H9 (cell line): ENCODE measurements around the gene ABLIM1. TPM values are rescaled to one million over a fixed set of nuclear protein-coding genes. Genes with fewer than 3 reads are reported as not detected.

Source experiments
- DNase-seq: peaks from one replicate; pipeline ENCODE4 v3.0.0-alpha.2; 2017
- H2AFZ ChIP-seq: one replicate; pipeline ENCODE4 v1.6.1; 2013; ENCODE audit warnings: mild to moderate bottlenecking, low read length, control low read depth, moderate library complexity
- H2AK5ac ChIP-seq: 2 replicates; pipeline ENCODE4 v1.6.1; 2013; ENCODE audit warnings: low read length, control low read depth, mixed read lengths; ENCODE audit not compliant: insufficient read length
- H2BK120ac ChIP-seq: one replicate; pipeline ENCODE4 v1.6.1; 2013; ENCODE audit warnings: low read depth, mild to moderate bottlenecking, low read length, control low read depth, inconsistent platforms; ENCODE audit not compliant: poor library complexity, severe bottlenecking
- H2BK12ac ChIP-seq: 2 replicates; pipeline ENCODE4 v1.6.1; 2013; ENCODE audit warnings: low read length, control low read depth, mixed read lengths, low read depth; ENCODE audit not compliant: insufficient read length
- H2BK15ac ChIP-seq: 2 replicates; pipeline ENCODE4 v1.6.1; 2013; ENCODE audit warnings: low read depth, low read length, control low read depth
- H2BK20ac ChIP-seq: one replicate; pipeline ENCODE4 v1.6.1; 2013; ENCODE audit warnings: low read depth, mild to moderate bottlenecking, low read length, control low read depth, inconsistent platforms; ENCODE audit not compliant: poor library complexity, severe bottlenecking
- H2BK5ac ChIP-seq: 2 replicates; pipeline ENCODE4 v1.6.1; 2013; ENCODE audit warnings: low read length, control low read depth, mixed read lengths; ENCODE audit not compliant: insufficient read length
- H3K14ac ChIP-seq: 2 replicates; pipeline ENCODE4 v1.6.1; 2013; ENCODE audit warnings: low read length, control low read depth; ENCODE audit not compliant: insufficient read depth
- H3K18ac ChIP-seq: 2 replicates; pipeline ENCODE4 v1.6.1; 2013; ENCODE audit warnings: low read depth, mild to moderate bottlenecking, mixed read lengths, low read length, control low read depth; ENCODE audit not compliant: insufficient read length
- H3K23ac ChIP-seq: 2 replicates; pipeline ENCODE4 v1.6.1; 2013; ENCODE audit warnings: low read length, control low read depth, mixed read lengths, low read depth; ENCODE audit not compliant: insufficient read length
- H3K23me2 ChIP-seq: 2 replicates; pipeline ENCODE4 v1.6.1; 2013; ENCODE audit warnings: low read depth, mild to moderate bottlenecking, mixed read lengths, low read length, control low read depth; ENCODE audit not compliant: insufficient read length, poor library complexity, severe bottlenecking
- H3K27ac ChIP-seq: 2 replicates; pipeline ENCODE4 v1.5.1; 2013; ENCODE audit warnings: low read length, control low read depth, mixed read lengths, low read depth; ENCODE audit not compliant: insufficient read length
- H3K27me3 ChIP-seq: 2 replicates; pipeline ENCODE4 v1.6.1; 2013; ENCODE audit warnings: low read length, control low read depth, inconsistent platforms; ENCODE audit not compliant: insufficient read depth
- H3K4ac ChIP-seq: 2 replicates; pipeline ENCODE4 v1.6.1; 2013; ENCODE audit warnings: low read depth, mild to moderate bottlenecking, control low read depth, inconsistent platforms, low read length, moderate library complexity
- H3K4me1 ChIP-seq: 2 replicates; pipeline ENCODE4 v1.6.1; 2013; ENCODE audit warnings: low read length, control low read depth, inconsistent platforms; ENCODE audit not compliant: insufficient read depth
- H3K4me2 ChIP-seq: 2 replicates; pipeline ENCODE4 v1.6.1; 2013; ENCODE audit warnings: low read length, control low read depth, mixed read lengths; ENCODE audit not compliant: insufficient read length, insufficient read depth
- H3K56ac ChIP-seq: 2 replicates; pipeline ENCODE4 v1.6.1; 2013; ENCODE audit warnings: low read depth, mild to moderate bottlenecking, mixed read lengths, low read length, control low read depth; ENCODE audit not compliant: insufficient read length
- H3K79me1 ChIP-seq: 2 replicates; pipeline ENCODE4 v1.6.1; 2013; ENCODE audit warnings: low read depth, mild to moderate bottlenecking, moderate library complexity, low read length, control low read depth, inconsistent platforms; ENCODE audit not compliant: insufficient read depth, poor library complexity, severe bottlenecking
- H3K79me2 ChIP-seq: 2 replicates; pipeline ENCODE4 v1.6.1; 2013; ENCODE audit warnings: low read length, control low read depth, inconsistent platforms; ENCODE audit not compliant: insufficient read depth
- H3K9ac ChIP-seq: 2 replicates; pipeline ENCODE4 v1.6.1; 2013; ENCODE audit warnings: low read length, control low read depth, mixed read lengths; ENCODE audit not compliant: insufficient read length; ENCODE audit errors: extremely low read depth
- H3K9me3 ChIP-seq: one replicate; pipeline ENCODE4 v1.6.1; 2013; ENCODE audit warnings: low read depth, low read length, inconsistent platforms; ENCODE audit not compliant: control insufficient read depth
- H3T11ph ChIP-seq: one replicate; pipeline ENCODE4 v1.6.1; 2013; ENCODE audit warnings: mild to moderate bottlenecking, low read length, control low read depth, inconsistent platforms
- H4K20me1 ChIP-seq: one replicate; pipeline ENCODE4 v1.6.1; 2013; ENCODE audit not compliant: control insufficient read depth, insufficient read length, insufficient read depth
- H4K5ac ChIP-seq: 2 replicates; pipeline ENCODE4 v1.6.1; 2013; ENCODE audit warnings: low read depth, mild to moderate bottlenecking, mixed read lengths, low read length, control low read depth; ENCODE audit not compliant: insufficient read length
- H4K8ac ChIP-seq: replicated peaks from 2 replicates; pipeline ENCODE4 v1.6.1; 2013; ENCODE audit warnings: low read length, control low read depth, mixed read lengths, low read depth; ENCODE audit not compliant: insufficient read length
- H4K91ac ChIP-seq: 2 replicates; pipeline ENCODE4 v1.6.1; 2013; ENCODE audit warnings: low read depth, mild to moderate bottlenecking, moderate library complexity, mixed read lengths, low read length, control low read depth; ENCODE audit not compliant: insufficient read length
- H3K27ac Mint-ChIP-seq, 3 experiments: 2 replicates in 2 of 3; 3 replicates in 1 of 3; pipeline ENCODE4 v1.8.0; 2020 to 2021; ENCODE audit warnings: mixed read lengths in 3 of 3, mild to moderate bottlenecking in 1 of 3, moderate library complexity in 1 of 3
- H3K27me3 Mint-ChIP-seq: 2 replicates; pipeline ENCODE4 v1.8.0; 2021; ENCODE audit warnings: low read depth, mild to moderate bottlenecking, moderate library complexity, mixed read lengths
- H3K36me3 Mint-ChIP-seq, 3 experiments: 2 replicates in 2 of 3; 3 replicates in 1 of 3; pipeline ENCODE4 v1.8.0; 2020 to 2021; ENCODE audit warnings: low read depth in 3 of 3, mixed read lengths in 3 of 3; ENCODE audit not compliant: insufficient read depth in 1 of 3
- H3K4me1 Mint-ChIP-seq, 2 experiments: 2 replicates each; pipeline ENCODE4 v1.8.0; 2020; ENCODE audit warnings: mixed read lengths in 2 of 2
- H3K4me3 Mint-ChIP-seq, 2 experiments: 2 replicates in 1 of 2; 3 replicates in 1 of 2; pipeline ENCODE4 v1.8.0; 2020 to 2021; ENCODE audit warnings: mild to moderate bottlenecking in 2 of 2, mixed read lengths in 2 of 2, moderate library complexity in 1 of 2
- H3K9me3 Mint-ChIP-seq, 2 experiments: 2 replicates in 1 of 2; 3 replicates in 1 of 2; pipeline ENCODE4 v1.8.0; 2020; ENCODE audit warnings: mild to moderate bottlenecking in 2 of 2, mixed read lengths in 2 of 2, moderate library complexity in 1 of 2
- CTCF ChIP-seq: fragments of 200-600 bp; sonication (generic); conservative IDR thresholded peaks from 3 replicates; pipeline ENCODE4 v1.8.0; 2021; ENCODE audit warnings: antibody characterized with exemption, mild to moderate bottlenecking
- WGBS: extraction: QIAGEN DNeasy Blood & Tissue Kit; methylation state at CpG from one replicate; pipeline ENCODE4 v1.1.7; 2013; ENCODE audit warnings: missing lambda C conversion rate, low lambda C conversion rate, mixed read lengths; ENCODE audit not compliant: insufficient read length; ENCODE audit errors: extremely low coverage; 5-methylcytosine and 5-hydroxymethylcytosine counted together
- total RNA-seq: library from RNA; stranded (reverse); gene quantifications from 2 replicates; pipeline ENCODE4 v1.2.1, GENCODE V29; 2021

ABLIM1 gene
- total RNA-seq, 1 experiment from 2014 or later: 32.1 TPM

DNA sequence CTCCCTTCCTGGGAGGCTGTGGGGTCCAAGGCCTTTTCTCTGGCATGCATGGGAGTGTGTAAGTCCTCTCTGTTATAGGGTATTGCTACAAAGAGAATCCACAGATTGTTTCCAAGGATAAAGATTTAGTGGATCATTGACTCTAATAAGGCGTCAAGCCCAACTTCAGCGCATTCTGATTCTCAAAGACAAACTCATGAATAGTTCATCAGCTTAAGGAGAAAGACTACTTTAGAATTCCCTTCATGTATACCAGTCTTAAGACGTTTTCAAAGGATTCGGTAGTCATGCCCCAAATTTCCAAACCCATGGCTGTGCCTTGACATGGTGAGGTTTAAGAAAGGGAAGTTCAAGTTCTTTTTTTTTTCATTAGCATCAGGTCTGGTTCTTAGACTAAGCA lies 46.6 kb upstream of the ABLIM1 start:
- Mint-ChIP-seq H3K27ac (no peak overlapping the region), H3K9me3 (peaks cover 7 to 8% of the 10 kb centered on the region in 2 experiments; a peak in 4 of 5 replicates), H3K4me1 (peaks cover 5 to 6% of the 10 kb centered on the region in 2 experiments; a peak in 3 of 4 replicates), H3K27me3 (no peaks in the 10 kb centered on the region; the same call in 1 of the 2 replicates), H3K36me3 (peaks cover 0 to 8% (median 0%) of the 10 kb centered on the region in 3 experiments; a peak in 2 of 7 replicates), H3K4me3 (no peak overlapping the region)
- no peak overlapping the region for H2BK20ac ChIP-seq
- no peaks in the 10 kb centered on the region; the same call in 1 of the 2 replicates for H3K4me1 ChIP-seq
- no peaks in the 10 kb centered on the region for H3K79me2 ChIP-seq
- no peak overlapping the region for H2BK12ac ChIP-seq
- H3K9ac ChIP-seq: no peak overlapping the region
- H2BK15ac ChIP-seq: no peak overlapping the region
- no peak overlapping the region for H3K56ac ChIP-seq
- H3K9me3 ChIP-seq: no peaks in the 10 kb centered on the region
- no peak overlapping the region for H4K91ac ChIP-seq
- no peak overlapping the region for H3K14ac ChIP-seq
- no peaks in the 10 kb centered on the region for H3K23me2 ChIP-seq
- no peak for DNase-seq
- no peaks in the 10 kb centered on the region for H3K79me1 ChIP-seq
- TF ChIP-seq CTCF: no peak
- no peak overlapping the region for H4K8ac ChIP-seq
- no peak overlapping the region for H2AFZ ChIP-seq
- no peaks in the 10 kb centered on the region for H3K27me3 ChIP-seq
- no peak overlapping the region for H4K5ac ChIP-seq
- no peaks in the 10 kb centered on the region for H4K20me1 ChIP-seq
- H3K18ac ChIP-seq: no peak overlapping the region
- no peak overlapping the region for H3K4me2 ChIP-seq
- no peak overlapping the region for H2BK5ac ChIP-seq
- no peak overlapping the region for H3K27ac ChIP-seq
- no peak overlapping the region for H3T11ph ChIP-seq
- no peak overlapping the region for H2AK5ac ChIP-seq
- no peak overlapping the region for H3K4ac ChIP-seq
- no peak overlapping the region for H3K23ac ChIP-seq
- no peak overlapping the region for H2BK120ac ChIP-seq
- WGBS: no CpG with 5 or more reads among the region's 4 CpGs
